T-cell (primary cell): ENCODE data around the gene RTP5. TPM values are rescaled to one million over a fixed set of nuclear protein-coding genes. Genes with fewer than 3 reads are reported as not detected.
A peak's percentile ranks its signal among the peaks of the same experiment; 100 is the strongest.

Experiments
- ATAC-seq, 4 experiments: fragments of 200-7000 bp in 3 of 4; fragments of 150-1000 bp in 1 of 4; cut with Tn5 transposase; replicated peaks in 1 of 4; 1 replicate in 3 of 4; 2 replicates in 1 of 4; pipeline ENCODE4 v1.10.0; 2021; ENCODE audit warnings: moderate library complexity in 3 of 4, mild to moderate bottlenecking in 2 of 4, moderate number of reproducible peaks in 1 of 4
- CTCF ChIA-PET, 2 donors: fragments of 300-600 bp; sonication (Branson Sonifier 250); formaldehyde crosslinking; loops; one replicate each; lab custom pipeline; 2022; ENCODE audit warnings: antibody characterized with exemption in 2 of 2; lab: Charles Lee
- POLR2A ChIA-PET, 2 donors: fragments of 300-600 bp; sonication (Branson Sonifier 250); formaldehyde crosslinking; loops; one replicate each; lab custom pipeline; 2022; ENCODE audit warnings: antibody characterized with exemption in 2 of 2; lab: Charles Lee
- DNase-seq, 35 experiments: peaks; one replicate each; pipeline versions ENCODE4 v3.0.0 to v3.0.0-alpha.2; 2013 to 2023
- H3K27ac ChIP-seq: one replicate; pipeline ENCODE4 v1.5.1; 2013; ENCODE audit warnings: low read length
- H3K27me3 ChIP-seq, 2 experiments: replicated peaks in 1 of 2; 1 replicate in 1 of 2; 2 replicates in 1 of 2; pipeline versions ENCODE4 v1.6.1 to v1.7.0; 2013; ENCODE audit warnings: low read length in 1 of 2, mixed read lengths in 1 of 2; ENCODE audit not compliant: control insufficient read depth in 2 of 2, insufficient read depth in 2 of 2; ENCODE audit errors: extremely low read depth in 1 of 2
- H3K36me3 ChIP-seq, 2 donors: 1 replicate in 1 of 2; 2 replicates in 1 of 2; pipeline versions ENCODE4 v1.6.1 to v1.7.0; 2013; ENCODE audit warnings: low read length in 1 of 2; ENCODE audit not compliant: control insufficient read depth in 2 of 2, insufficient read depth in 1 of 2; ENCODE audit errors: extremely low read depth in 1 of 2
- H3K4me1 ChIP-seq, 2 experiments: 1 replicate in 1 of 2; 2 replicates in 1 of 2; pipeline versions ENCODE4 v1.6.1 to v1.7.0; 2013; ENCODE audit warnings: low read length in 2 of 2, mixed read lengths in 1 of 2; ENCODE audit not compliant: insufficient read depth in 2 of 2, control insufficient read depth in 1 of 2; ENCODE audit errors: extremely low read depth in 1 of 2
- H3K4me3 ChIP-seq, 2 donors: 1 replicate in 1 of 2; 2 replicates in 1 of 2; pipeline versions ENCODE4 v1.5.1 to v1.7.0; 2013; ENCODE audit warnings: mild to moderate bottlenecking in 2 of 2, low read length in 1 of 2, moderate library complexity in 1 of 2; ENCODE audit not compliant: control insufficient read depth in 1 of 2; ENCODE audit errors: extremely low read depth in 1 of 2
- H3K9me3 ChIP-seq: 2 replicates; pipeline ENCODE4 v1.7.0; 2013
- H3K27ac Mint-ChIP-seq, 2 donors: one replicate each; pipeline ENCODE4 v1.8.0; 2020 to 2021; ENCODE audit warnings: mild to moderate bottlenecking in 2 of 2, mixed read lengths in 2 of 2
- H3K27me3 Mint-ChIP-seq, 2 donors: one replicate each; pipeline ENCODE4 v1.8.0; 2021 to 2022; ENCODE audit warnings: mixed read lengths in 2 of 2
- H3K36me3 Mint-ChIP-seq: one replicate; pipeline ENCODE4 v1.8.0; 2021; ENCODE audit warnings: mixed read lengths
- H3K4me1 Mint-ChIP-seq, 3 donors: one replicate each; pipeline ENCODE4 v1.8.0; 2020 to 2022; ENCODE audit warnings: mixed read lengths in 3 of 3, mild to moderate bottlenecking in 1 of 3
- H3K4me3 Mint-ChIP-seq, 3 donors: one replicate each; pipeline ENCODE4 v1.8.0; 2020 to 2022; ENCODE audit warnings: mild to moderate bottlenecking in 3 of 3, mixed read lengths in 3 of 3, moderate library complexity in 3 of 3
- H3K9me3 Mint-ChIP-seq, 3 donors: one replicate each; pipeline ENCODE4 v1.8.0; 2020 to 2022; ENCODE audit warnings: mixed read lengths in 3 of 3
- WGBS: methylation state at CpG from one replicate; pipeline ENCODE4 v1.1.5; 2013; ENCODE audit warnings: missing lambda C conversion rate; ENCODE audit not compliant: insufficient coverage; 5-methylcytosine and 5-hydroxymethylcytosine counted together
- total RNA-seq, 35 experiments: library from RNA in 6 of 35; stranded (reverse) in 6 of 35; fragments of 120-200 nt in 1 of 35; gene quantifications; one replicate each; pipeline versions ENCODE4 v1.2.1 to v1.2.4 and lab custom pipeline; 2013 to 2026

RTP5 gene
- total RNA-seq, 5 donors from 2014 or later (not counting 1 experiment from before 2014, with no cell fraction given), result 0.26 to 1.4 (median 1.3) TPM

GRCh38 chr2:241852981-241853631 is 16.4 kb upstream of the RTP5 start:
- WGBS, result 84% methylated on average over 10 of the region's 10 CpGs
- Mint-ChIP-seq H3K9me3 (no peaks in the 10 kb centered on the region), H3K27ac (no peak overlapping the region), H3K36me3 (no peaks in the 10 kb centered on the region), H3K4me3 (no peak overlapping the region), H3K4me1 (peaks cover 8 to 17% (median 9%) of the 10 kb centered on the region in 3 donors), H3K27me3 (no peaks in the 10 kb centered on the region)
- Histone ChIP-seq H3K4me1 (peaks cover 0 to 49% of the 10 kb centered on the region in 2 experiments), H3K9me3 (no peaks in the 10 kb centered on the region), H3K27me3 (peaks cover 0 to 7% of the 10 kb centered on the region in 2 experiments), H3K27ac (no peak overlapping the region), H3K36me3 (peaks cover 0 to 5% of the 10 kb centered on the region in 2 donors), H3K4me3 (no peak overlapping the region)
- no peak for DNase-seq
- ChIA-PET POLR2A (no interaction called here), CTCF (no interaction called here)
- no peak for ATAC-seq

GRCh38 chr2:241853651-241854341 is 15.7 kb upstream of the RTP5 start:
- Mint-ChIP-seq H3K27ac (no peak overlapping the region), H3K4me1 (peaks cover 12 to 22% (median 12%) of the 10 kb centered on the region in 3 donors), H3K4me3 (no peak overlapping the region), H3K36me3 (no peaks in the 10 kb centered on the region), H3K27me3 (no peaks in the 10 kb centered on the region), H3K9me3 (no peaks in the 10 kb centered on the region)
- Histone ChIP-seq H3K4me1 (peaks cover 0 to 55% of the 10 kb centered on the region in 2 experiments), H3K27ac (no peak overlapping the region), H3K36me3 (peaks cover 0 to 5% of the 10 kb centered on the region in 2 donors), H3K27me3 (peaks cover 0 to 7% of the 10 kb centered on the region in 2 experiments), H3K9me3 (no peaks in the 10 kb centered on the region), H3K4me3 (no peak overlapping the region)
- CTCF ChIA-PET, result no interaction called here
- DNase-seq (no peak), ATAC-seq (peak in 1 of 4 experiments; percentile 23)
- 78% methylated on average over 24 of the region's 27 CpGs for WGBS
- POLR2A ChIA-PET, result no interaction called here

GRCh38 chr2:241854342-241855244 is 14.9 kb upstream of the RTP5 start:
- no peaks in the 10 kb centered on the region for H3K36me3 Mint-ChIP-seq
- ChIA-PET CTCF (no interaction called here), POLR2A (interaction anchor here (0.5 to 0.6 kb wide), 2 partner anchors 58 to 140 kb away, joined by 3 to 5 read pairs; no protein-coding TSS in a partner anchor)
- H3K4me3 Mint-ChIP-seq, result no peak overlapping the region
- H3K9me3 Mint-ChIP-seq, result no peaks in the 10 kb centered on the region
- H3K36me3 ChIP-seq, result peaks cover 0 to 5% of the 10 kb centered on the region in 2 donors
- H3K27ac ChIP-seq, result no peak overlapping the region
- peaks cover 3 to 63% of the 10 kb centered on the region in 2 experiments for H3K4me1 ChIP-seq
- H3K9me3 ChIP-seq, result no peaks in the 10 kb centered on the region
- no peak overlapping the region for H3K27ac Mint-ChIP-seq
- no peaks in the 10 kb centered on the region for H3K27me3 Mint-ChIP-seq
- DNase-seq (peak in 1 of 35 experiments; percentile 1), ATAC-seq (no peak)
- 75% methylated on average over 14 of the region's 21 CpGs for WGBS
- H3K27me3 ChIP-seq, result peaks cover 0 to 4% of the 10 kb centered on the region in 2 experiments
- H3K4me3 ChIP-seq, result no peak overlapping the region
- H3K4me1 Mint-ChIP-seq, result peaks cover 14 to 25% (median 15%) of the 10 kb centered on the region in 3 donors

- H3K27me3 Mint-ChIP-seq, result no peaks in the 10 kb centered on the region
- H3K9me3 Mint-ChIP-seq, result no peaks in the 10 kb centered on the region
- Histone ChIP-seq H3K36me3 (peaks cover 0 to 5% of the 10 kb centered on the region in 2 donors), H3K27me3 (peaks cover 0 to 3% of the 10 kb centered on the region in 2 experiments), H3K4me1 (peaks cover 5 to 71% of the 10 kb centered on the region in 2 experiments), H3K9me3 (no peaks in the 10 kb centered on the region), H3K4me3 (no peak overlapping the region), H3K27ac (peak overlapping the region; percentile 7)
- POLR2A ChIA-PET, result interaction anchor here in 1 of 2 donors (0.6 kb wide), 1 partner anchor 141 kb away, joined by 3 read pairs; no protein-coding TSS in a partner anchor
- H3K4me1 Mint-ChIP-seq, result peaks cover 17 to 31% (median 21%) of the 10 kb centered on the region in 3 donors
- ATAC-seq, result no peak
- CTCF ChIA-PET, result no interaction called here
- no peak for DNase-seq
- 81% methylated on average over 12 of the region's 18 CpGs for WGBS
- H3K36me3 Mint-ChIP-seq, result no peaks in the 10 kb centered on the region
- no peak overlapping the region for H3K4me3 Mint-ChIP-seq
- no peak overlapping the region for H3K27ac Mint-ChIP-seq
Observed at GRCh38 chr2:241855245-241855887, 14.2 kb upstream of the RTP5 start.

GRCh38 chr2:241855888-241856422 is 13.6 kb upstream of the RTP5 start:
- H3K9me3 ChIP-seq, result no peaks in the 10 kb centered on the region
- WGBS, result 86% methylated on average over 12 of the region's 20 CpGs
- peaks cover 0 to under 1% of the 10 kb centered on the region in 2 donors for H3K27me3 Mint-ChIP-seq
- no peak overlapping the region for H3K4me3 ChIP-seq
- ChIA-PET POLR2A (no interaction called here), CTCF (no interaction called here)
- peaks cover 0 to 2% of the 10 kb centered on the region in 2 donors for H3K36me3 ChIP-seq
- no peaks in the 10 kb centered on the region for H3K36me3 Mint-ChIP-seq
- H3K4me1 Mint-ChIP-seq, result peaks cover 19 to 36% (median 27%) of the 10 kb centered on the region in 3 donors
- H3K27ac ChIP-seq, result no peak overlapping the region
- H3K27me3 ChIP-seq, result peaks cover 0 to 5% of the 10 kb centered on the region in 2 experiments
- peak overlapping the region; percentile 49 to 53 (median 50) for H3K4me3 Mint-ChIP-seq
- peaks cover 5 to 77% of the 10 kb centered on the region in 2 experiments for H3K4me1 ChIP-seq
- H3K9me3 Mint-ChIP-seq, result no peaks in the 10 kb centered on the region
- ATAC-seq (no peak), DNase-seq (no peak)
- H3K27ac Mint-ChIP-seq, result peak overlapping the region in 1 of 2 donors; percentile 12
